Measurements from ENCODE around the gene SLITRK5. TPM values are rescaled to one million over a fixed set of nuclear protein-coding genes. Genes with fewer than 3 reads are reported as not detected.

SLITRK5 gene
- total RNA-seq, 1 donor from 2014 or later: 1.8 TPM

GRCh38 chr13:87680298-87680697 lies 9.1 kb downstream of the SLITRK5 start:
- Mint-ChIP-seq H3K27ac (ENCODE audit: unreplicated experiment) (no peak overlapping the region), H3K4me1 (ENCODE audit: low read depth, unreplicated experiment) (peaks cover 8% of the 10 kb centered on the region), H3K36me3 (ENCODE audit: unreplicated experiment) (peaks cover 8% of the 10 kb centered on the region), H3K4me3 (ENCODE audit: unreplicated experiment) (no peak overlapping the region), H3K27me3 (ENCODE audit: unreplicated experiment) (peaks cover 12% of the 10 kb centered on the region), H3K9me3 (ENCODE audit: unreplicated experiment) (no peaks in the 10 kb centered on the region)
- no peak for TF ChIP-seq CTCF (IDR thresholded peaks at IDR 0.05; ENCODE audit: partially characterized antibody, unreplicated experiment)
- no peak for DNase-seq

- no peaks in the 10 kb centered on the region for H3K9me3 Mint-ChIP-seq (ENCODE audit: unreplicated experiment)
- no peak for DNase-seq
- H3K4me3 Mint-ChIP-seq (ENCODE audit: unreplicated experiment): no peak overlapping the region
- H3K36me3 Mint-ChIP-seq (ENCODE audit: unreplicated experiment): no peaks in the 10 kb centered on the region
- no peak overlapping the region for H3K27ac Mint-ChIP-seq (ENCODE audit: unreplicated experiment)
- H3K4me1 Mint-ChIP-seq (ENCODE audit: low read depth, unreplicated experiment): no peaks in the 10 kb centered on the region
- no peaks in the 10 kb centered on the region for H3K27me3 Mint-ChIP-seq (ENCODE audit: unreplicated experiment)
- TF ChIP-seq CTCF (IDR thresholded peaks at IDR 0.05; ENCODE audit: partially characterized antibody, unreplicated experiment): no peak
Observed at GRCh38 chr13:87684850-87685742, 13.9 kb downstream of the SLITRK5 start.

- DNase-seq: no peak
- Mint-ChIP-seq H3K4me1 (ENCODE audit: low read depth, unreplicated experiment) (no peaks in the 10 kb centered on the region), H3K27me3 (ENCODE audit: unreplicated experiment) (no peaks in the 10 kb centered on the region), H3K9me3 (ENCODE audit: unreplicated experiment) (no peaks in the 10 kb centered on the region), H3K27ac (ENCODE audit: unreplicated experiment) (no peak overlapping the region), H3K4me3 (ENCODE audit: unreplicated experiment) (no peak overlapping the region), H3K36me3 (ENCODE audit: unreplicated experiment) (no peaks in the 10 kb centered on the region)
- TF ChIP-seq CTCF (IDR thresholded peaks at IDR 0.05; ENCODE audit: partially characterized antibody, unreplicated experiment): no peak
Observed at GRCh38 chr13:87696458-87696857, 25.3 kb downstream of the SLITRK5 start.

GRCh38 chr13:87698268-87698667 lies 27.1 kb downstream of the SLITRK5 start:
- no peak for TF ChIP-seq CTCF (IDR thresholded peaks at IDR 0.05; ENCODE audit: partially characterized antibody, unreplicated experiment)
- no peak overlapping the region for H3K4me3 Mint-ChIP-seq (ENCODE audit: unreplicated experiment)
- no peaks in the 10 kb centered on the region for H3K9me3 Mint-ChIP-seq (ENCODE audit: unreplicated experiment)
- H3K27ac Mint-ChIP-seq (ENCODE audit: unreplicated experiment): no peak overlapping the region
- H3K36me3 Mint-ChIP-seq (ENCODE audit: unreplicated experiment): no peaks in the 10 kb centered on the region
- H3K27me3 Mint-ChIP-seq (ENCODE audit: unreplicated experiment): no peaks in the 10 kb centered on the region
- no peak for DNase-seq
- no peaks in the 10 kb centered on the region for H3K4me1 Mint-ChIP-seq (ENCODE audit: low read depth, unreplicated experiment)

GRCh38 chr13:87709947-87710346 lies 38.8 kb downstream of the SLITRK5 start:
- no peak for TF ChIP-seq CTCF (IDR thresholded peaks at IDR 0.05; ENCODE audit: partially characterized antibody, unreplicated experiment)
- Mint-ChIP-seq H3K4me1 (ENCODE audit: low read depth, unreplicated experiment) (peaks cover 2% of the 10 kb centered on the region), H3K9me3 (ENCODE audit: unreplicated experiment) (no peaks in the 10 kb centered on the region), H3K27me3 (ENCODE audit: unreplicated experiment) (no peaks in the 10 kb centered on the region), H3K36me3 (ENCODE audit: unreplicated experiment) (no peaks in the 10 kb centered on the region), H3K4me3 (ENCODE audit: unreplicated experiment) (no peak overlapping the region), H3K27ac (ENCODE audit: unreplicated experiment) (no peak overlapping the region)
- no peak for DNase-seq

Measured in glutamatergic neuron (in vitro differentiated cells).